ENCODE results near the gene CYB561A3. TPM values are rescaled to one million over a fixed set of nuclear protein-coding genes. Genes with fewer than 3 reads are reported as not detected.

CYB561A3 gene
- polyA plus RNA-seq, 1 experiment, result 34.5 TPM

GRCh38 chr11:61377461-61378160, 15.9 kb upstream of the CYB561A3 start:
- no peak for TF ChIP-seq CTCF (IDR thresholded peaks at IDR 0.05; ENCODE audit: low read depth, low read length)
- no peak overlapping the region for H3K4me3 ChIP-seq (ENCODE audit: low read depth, low read length)
- ChIA-PET CTCF (no interaction called here), POLR2A (interaction anchor here (1.5 kb wide), 1 partner anchor 16 kb away, joined by 23 read pairs; the partner anchor contains the start of genes CYB561A3 and TMEM138)
- peaks cover 12% of the 10 kb centered on the region for H3K9me3 ChIP-seq (ENCODE audit: control insufficient read depth, insufficient read depth, low read length)
- H3K27ac ChIP-seq (ENCODE audit: low read depth, low read length), result peak overlapping the region; percentile 87
- no peaks in the 10 kb centered on the region for H3K27me3 ChIP-seq (ENCODE audit: control insufficient read depth, insufficient read depth, low read length)
- DNase-seq (ENCODE audit: low read depth, low spot score), result no peak

GRCh38 chr11:61375761-61376108, 14.1 kb upstream of the CYB561A3 start:
- no peaks in the 10 kb centered on the region for H3K27me3 ChIP-seq (ENCODE audit: control insufficient read depth, insufficient read depth, low read length)
- H3K9me3 ChIP-seq (ENCODE audit: control insufficient read depth, insufficient read depth, low read length), result peaks cover 15% of the 10 kb centered on the region
- H3K4me3 ChIP-seq (ENCODE audit: low read depth, low read length), result no peak overlapping the region
- no peak for DNase-seq (ENCODE audit: low read depth, low spot score)
- no peak for TF ChIP-seq CTCF (IDR thresholded peaks at IDR 0.05; ENCODE audit: low read depth, low read length)
- no peak overlapping the region for H3K27ac ChIP-seq (ENCODE audit: low read depth, low read length)
- CTCF ChIA-PET, result interaction anchor here (2.5 to 3.3 kb wide), 2 partner anchors 9 to 40 kb away, joined by 15 to 21 read pairs; no protein-coding TSS in a partner anchor
- POLR2A ChIA-PET, result interaction anchor here (0.7 kb wide), 1 partner anchor 9 kb away, joined by 9 read pairs; no protein-coding TSS in a partner anchor

GRCh38 chr11:61372659-61373420, 11.2 kb upstream of the CYB561A3 start:
- no peak for TF ChIP-seq CTCF (IDR thresholded peaks at IDR 0.05; ENCODE audit: low read depth, low read length)
- Histone ChIP-seq H3K27ac (ENCODE audit: low read depth, low read length) (no peak overlapping the region), H3K9me3 (ENCODE audit: control insufficient read depth, insufficient read depth, low read length) (peaks cover 15% of the 10 kb centered on the region), H3K27me3 (ENCODE audit: control insufficient read depth, insufficient read depth, low read length) (no peaks in the 10 kb centered on the region), H3K4me3 (ENCODE audit: low read depth, low read length) (no peak overlapping the region)
- CTCF ChIA-PET, result interaction anchor here (0.7 kb wide), 1 partner anchor 37 kb away, joined by 3 read pairs; no protein-coding TSS in a partner anchor
- no peak for DNase-seq (ENCODE audit: low read depth, low spot score)
- POLR2A ChIA-PET, result no interaction called here

- ChIA-PET CTCF (interaction anchor here (1.2 to 3.1 kb wide), 3 partner anchors 15 to 34 kb away, joined by 5 to 15 read pairs (median 7); no protein-coding TSS in a partner anchor), POLR2A (interaction anchor here (1.8 kb wide), 1 partner anchor 8 kb away, joined by 25 read pairs; no protein-coding TSS in a partner anchor)
- Histone ChIP-seq H3K4me3 (ENCODE audit: low read depth, low read length) (no peak overlapping the region), H3K9me3 (ENCODE audit: control insufficient read depth, insufficient read depth, low read length) (peaks cover 15% of the 10 kb centered on the region), H3K27me3 (ENCODE audit: control insufficient read depth, insufficient read depth, low read length) (no peaks in the 10 kb centered on the region), H3K27ac (ENCODE audit: low read depth, low read length) (peak overlapping the region; percentile 84)
- TF ChIP-seq CTCF (IDR thresholded peaks at IDR 0.05; ENCODE audit: low read depth, low read length), result no peak
- no peak for DNase-seq (ENCODE audit: low read depth, low spot score)
These were observed 8.8 kb upstream of the CYB561A3 start for GRCh38 chr11:61370349-61371005.
